ENCODE measurements around the gene TUSC2. TPM values are rescaled to one million over a fixed set of nuclear protein-coding genes. Genes with fewer than 3 reads are reported as not detected.
A peak's percentile ranks its signal among the peaks of the same experiment; 100 is the strongest.

Gene TUSC2
- total and polyA plus RNA-seq, 2 donors (not counting 1 experiment from before 2014, with no cell fraction given) = 13.4 to 15.3 TPM

DNA sequence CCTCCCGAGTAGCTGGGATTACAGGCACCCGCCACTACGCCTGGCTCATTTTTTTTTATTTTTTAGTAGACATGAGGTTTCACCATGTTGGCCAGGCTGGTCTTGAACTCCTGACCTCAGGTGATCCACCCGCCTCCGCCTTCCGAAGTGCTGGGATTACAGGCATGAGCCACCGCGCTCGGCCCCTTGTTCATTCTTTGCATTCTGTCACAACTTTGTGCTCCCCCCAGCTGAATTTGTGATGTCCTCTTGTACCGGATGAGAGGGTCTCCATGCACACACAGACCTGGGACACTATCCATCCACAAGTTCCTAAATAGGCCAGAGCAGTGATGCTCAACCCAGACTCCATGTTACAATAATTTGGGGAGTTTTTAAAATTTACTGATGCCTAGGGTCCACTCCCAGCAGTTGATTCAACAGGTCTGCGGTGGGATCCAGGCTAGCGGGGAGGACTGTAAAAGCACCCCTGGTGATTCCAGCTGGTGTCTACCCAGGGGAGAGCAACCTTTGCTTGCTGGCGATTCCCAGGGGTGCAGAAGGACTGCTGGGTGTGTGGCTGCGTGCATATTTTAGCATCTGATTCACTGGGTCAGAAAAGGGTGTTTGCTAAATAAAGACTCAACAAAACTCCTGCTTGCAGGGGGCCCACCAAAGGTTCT is 11.6 kb upstream of the TUSC2 start:
- H3K4me1 ChIP-seq (ENCODE audit: control insufficient read depth, extremely low read depth, insufficient read depth, low read length) = peaks cover 10% of the 10 kb centered on the region
- peak in 1 of 2 donors; percentile 47 for DNase-seq (ENCODE audit: low read depth in 2 of 2)
- H3K79me2 ChIP-seq (ENCODE audit: control insufficient read depth, insufficient read depth, low read length) = peaks cover 41% of the 10 kb centered on the region
- no peaks in the 10 kb centered on the region for H4K20me1 ChIP-seq (ENCODE audit: control insufficient read depth, extremely low read depth, insufficient read depth, low read length)
- no peaks in the 10 kb centered on the region for H3K36me3 ChIP-seq (ENCODE audit: control insufficient read depth, insufficient read depth, low read length)
- H2AFZ ChIP-seq (ENCODE audit: low read length) = no peak overlapping the region
- no peaks in the 10 kb centered on the region for H3K9me3 ChIP-seq (ENCODE audit: control insufficient read depth, insufficient read depth, low read depth, low read length)
- no peaks in the 10 kb centered on the region for H3K27me3 ChIP-seq (ENCODE audit: control insufficient read depth, insufficient read depth, low read length)
- H3K4me3 ChIP-seq (replicated peaks in 1 of 4; ENCODE audit: control extremely low read depth in 1 of 4, insufficient read depth in 1 of 4, low read depth in 3 of 4, low read length in 4 of 4) = peak overlapping the region; percentile 41 to 67 (median 58)
- no peak overlapping the region for H3K9ac ChIP-seq (ENCODE audit: insufficient read depth, low read length)
- peak overlapping the region; percentile 82 for H3K27ac ChIP-seq (ENCODE audit: insufficient read depth, low read length)
- TF ChIP-seq EZH2 (IDR thresholded peaks at IDR 0.05; ENCODE audit: low read length, missing control alignments) = no peak
- TF ChIP-seq, protein P1, sequence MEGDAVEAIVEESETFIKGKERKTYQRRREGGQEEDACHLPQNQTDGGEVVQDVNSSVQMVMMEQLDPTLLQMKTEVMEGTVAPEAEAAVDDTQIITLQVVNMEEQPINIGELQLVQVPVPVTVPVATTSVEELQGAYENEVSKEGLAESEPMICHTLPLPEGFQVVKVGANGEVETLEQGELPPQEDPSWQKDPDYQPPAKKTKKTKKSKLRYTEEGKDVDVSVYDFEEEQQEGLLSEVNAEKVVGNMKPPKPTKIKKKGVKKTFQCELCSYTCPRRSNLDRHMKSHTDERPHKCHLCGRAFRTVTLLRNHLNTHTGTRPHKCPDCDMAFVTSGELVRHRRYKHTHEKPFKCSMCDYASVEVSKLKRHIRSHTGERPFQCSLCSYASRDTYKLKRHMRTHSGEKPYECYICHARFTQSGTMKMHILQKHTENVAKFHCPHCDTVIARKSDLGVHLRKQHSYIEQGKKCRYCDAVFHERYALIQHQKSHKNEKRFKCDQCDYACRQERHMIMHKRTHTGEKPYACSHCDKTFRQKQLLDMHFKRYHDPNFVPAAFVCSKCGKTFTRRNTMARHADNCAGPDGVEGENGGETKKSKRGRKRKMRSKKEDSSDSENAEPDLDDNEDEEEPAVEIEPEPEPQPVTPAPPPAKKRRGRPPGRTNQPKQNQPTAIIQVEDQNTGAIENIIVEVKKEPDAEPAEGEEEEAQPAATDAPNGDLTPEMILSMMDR (conservative IDR thresholded peaks at IDR 0.05 in 1 of 2, IDR thresholded peaks at IDR 0.05 in 1 of 2; ENCODE audit: low read depth in 1 of 2, low read length in 2 of 2) = no peak
- peak overlapping the region; percentile 90 for H3K4me2 ChIP-seq (ENCODE audit: extremely low read depth, insufficient read depth, low read length)

DNA sequence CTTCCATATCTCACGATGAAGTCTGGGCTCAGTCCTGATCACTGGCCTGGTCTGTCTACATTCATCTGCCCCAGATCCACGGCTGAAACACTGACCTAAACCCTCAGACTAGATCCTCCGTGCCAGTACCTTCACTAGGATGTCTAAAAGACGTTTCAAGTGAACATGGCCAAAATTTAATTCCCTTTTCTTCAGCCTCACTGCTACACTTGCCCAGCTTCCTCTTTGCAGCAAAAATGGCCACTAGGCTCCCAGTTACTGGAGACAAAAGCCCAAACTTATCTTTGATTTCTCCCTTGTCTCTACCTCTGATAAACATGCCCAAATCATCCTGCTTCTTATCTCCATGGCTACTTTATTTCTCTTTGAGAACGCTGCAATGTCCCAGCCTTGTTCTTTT is 10.9 kb upstream of the TUSC2 start:
- Histone ChIP-seq H3K36me3 (ENCODE audit: control insufficient read depth, insufficient read depth, low read length) (no peaks in the 10 kb centered on the region), H4K20me1 (ENCODE audit: control insufficient read depth, extremely low read depth, insufficient read depth, low read length) (no peaks in the 10 kb centered on the region), H3K9ac (ENCODE audit: insufficient read depth, low read length) (no peak overlapping the region), H3K27ac (ENCODE audit: insufficient read depth, low read length) (no peak overlapping the region), H3K79me2 (ENCODE audit: control insufficient read depth, insufficient read depth, low read length) (peaks cover 47% of the 10 kb centered on the region), H3K27me3 (ENCODE audit: control insufficient read depth, insufficient read depth, low read length) (no peaks in the 10 kb centered on the region), H3K4me1 (ENCODE audit: control insufficient read depth, extremely low read depth, insufficient read depth, low read length) (peaks cover 17% of the 10 kb centered on the region), H3K9me3 (ENCODE audit: control insufficient read depth, insufficient read depth, low read depth, low read length) (no peaks in the 10 kb centered on the region), H3K4me2 (ENCODE audit: extremely low read depth, insufficient read depth, low read length) (no peak overlapping the region), H3K4me3 (replicated peaks in 1 of 4; ENCODE audit: control extremely low read depth in 1 of 4, insufficient read depth in 1 of 4, low read depth in 3 of 4, low read length in 4 of 4) (peak overlapping the region in 1 of 4 experiments; percentile 10), H2AFZ (ENCODE audit: low read length) (no peak overlapping the region)
- TF ChIP-seq, protein P1 (conservative IDR thresholded peaks at IDR 0.05 in 1 of 2, IDR thresholded peaks at IDR 0.05 in 1 of 2; ENCODE audit: low read depth in 1 of 2, low read length in 2 of 2) = no peak
- no peak for TF ChIP-seq EZH2 (IDR thresholded peaks at IDR 0.05; ENCODE audit: low read length, missing control alignments)
- DNase-seq (ENCODE audit: low read depth in 2 of 2) = no peak

DNA sequence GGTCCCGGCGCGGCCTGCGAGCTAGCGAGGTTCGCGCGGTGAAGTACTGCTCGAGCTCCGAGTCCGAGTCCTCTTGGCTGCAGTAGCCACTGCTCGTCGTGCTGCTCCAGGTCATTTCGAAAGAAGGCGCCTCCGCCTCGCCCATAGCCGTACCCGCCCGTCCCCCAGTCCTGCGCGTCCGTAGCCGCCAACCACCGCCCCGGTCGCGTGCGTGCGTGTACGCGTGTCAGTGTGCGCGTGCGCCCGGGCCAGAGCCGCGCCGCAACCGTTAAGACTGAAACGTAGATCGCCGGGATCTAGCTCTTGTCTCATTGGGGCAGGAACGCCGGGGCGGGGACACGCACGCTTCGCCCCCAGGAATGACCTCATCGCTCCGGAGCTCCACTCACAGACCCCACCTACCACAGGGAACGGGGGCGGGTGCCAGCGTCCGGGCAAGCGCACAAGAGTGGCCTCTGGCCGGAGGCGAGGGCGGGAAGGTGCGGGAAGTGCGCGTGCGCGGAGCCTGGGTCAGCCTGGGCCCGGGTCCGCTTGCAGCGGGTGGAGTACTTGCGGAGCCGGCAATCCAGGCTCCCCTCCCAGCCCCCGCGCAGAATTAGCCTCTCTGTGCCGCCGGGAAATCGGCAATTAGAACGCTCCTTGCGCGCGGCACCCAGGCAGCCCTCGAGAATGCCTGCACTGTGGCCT is 9.3 kb upstream of the TUSC2 start:
- Histone ChIP-seq H3K4me3 (replicated peaks in 1 of 4; ENCODE audit: control extremely low read depth in 1 of 4, insufficient read depth in 1 of 4, low read depth in 3 of 4, low read length in 4 of 4) (peak overlapping the region; percentile 79 to 95 (median 88)), H3K9ac (ENCODE audit: insufficient read depth, low read length) (peak overlapping the region; percentile 96), H3K79me2 (ENCODE audit: control insufficient read depth, insufficient read depth, low read length) (peaks cover 62% of the 10 kb centered on the region), H3K36me3 (ENCODE audit: control insufficient read depth, insufficient read depth, low read length) (no peaks in the 10 kb centered on the region), H4K20me1 (ENCODE audit: control insufficient read depth, extremely low read depth, insufficient read depth, low read length) (no peaks in the 10 kb centered on the region), H3K9me3 (ENCODE audit: control insufficient read depth, insufficient read depth, low read depth, low read length) (no peaks in the 10 kb centered on the region), H3K27ac (ENCODE audit: insufficient read depth, low read length) (peak overlapping the region; percentile 97), H3K27me3 (ENCODE audit: control insufficient read depth, insufficient read depth, low read length) (no peaks in the 10 kb centered on the region), H3K4me2 (ENCODE audit: extremely low read depth, insufficient read depth, low read length) (peak overlapping the region; percentile 76), H2AFZ (ENCODE audit: low read length) (peak overlapping the region; percentile 55), H3K4me1 (ENCODE audit: control insufficient read depth, extremely low read depth, insufficient read depth, low read length) (peaks cover 20% of the 10 kb centered on the region)
- peak; percentile 99 for DNase-seq (ENCODE audit: low read depth in 2 of 2)
- TF ChIP-seq EZH2 (IDR thresholded peaks at IDR 0.05; ENCODE audit: low read length, missing control alignments) = no peak
- TF ChIP-seq, protein P1 (conservative IDR thresholded peaks at IDR 0.05 in 1 of 2, IDR thresholded peaks at IDR 0.05 in 1 of 2; ENCODE audit: low read depth in 1 of 2, low read length in 2 of 2) = no peak
